Left lung (tissue), 10 donors: ENCODE results near the gene IDH3G. TPM values are rescaled to one million over a fixed set of nuclear protein-coding genes. Genes with fewer than 3 reads are reported as not detected.

Experiments
- ATAC-seq: fragments of 200-7000 bp; cut with Tn5 transposase; one replicate; pipeline ENCODE4 v1.9.1; 2020; ENCODE audit warnings: moderate library complexity
- DNase-seq, 4 donors: peaks; one replicate each; pipeline ENCODE4 v3.0.0-alpha.2; 2013 to 2020
- H3K27ac ChIP-seq, 2 donors: fragments of 200-600 bp; sonication (generic) in 1 of 2; one replicate each; pipeline versions ENCODE4 v1.5.0 to v1.8.0; 2020 to 2021
- H3K27me3 ChIP-seq, 2 donors: fragments of 200-600 bp; sonication (generic) in 1 of 2; one replicate each; pipeline versions ENCODE4 v1.5.0 to v1.8.0; 2020 to 2021
- H3K36me3 ChIP-seq, 2 donors: fragments of 200-600 bp; sonication (generic) in 1 of 2; one replicate each; pipeline versions ENCODE4 v1.5.0 to v1.8.0; 2020 to 2021
- H3K4me1 ChIP-seq, 2 donors: fragments of 200-600 bp; one replicate each; pipeline ENCODE4 v1.8.0; 2021
- H3K4me3 ChIP-seq, 2 donors: fragments of 200-600 bp; sonication (generic) in 1 of 2; one replicate each; pipeline versions ENCODE4 v1.5.0 to v1.8.0; 2020 to 2021; ENCODE audit warnings: mild to moderate bottlenecking in 1 of 2
- H3K9me3 ChIP-seq, 2 donors: fragments of 200-600 bp; sonication (generic) in 1 of 2; one replicate each; pipeline versions ENCODE4 v1.5.0 to v1.8.0; 2020 to 2021
- CTCF ChIP-seq, 2 donors: fragments of 200-600 bp; sonication (generic) in 1 of 2; IDR thresholded peaks; one replicate each; pipeline versions ENCODE4 v1.5.0 to v1.8.0; 2021; ENCODE audit warnings: antibody characterized with exemption in 2 of 2
- intact Hi-C, 2 donors: fragments of 100-400 bp; cut with DNase I; formaldehyde crosslinking; loops; one replicate each; pipeline versions ENCODE4 v1.11.2 to v1.14.2; 2022
- polyA plus RNA-seq, 6 donors: library from polyadenylated mRNA; unstranded; fragments of 120-200 nt; gene quantifications; one replicate each; pipeline ENCODE4 v1.2.1, GENCODE V29; 2013; ENCODE audit not compliant: insufficient read length in 6 of 6
- total RNA-seq, 2 donors: library from RNA; stranded (reverse); fragmentation: NEBNext Ultra II Directional; extraction: Animal tissue kit (Norgen Biotek cat#: 25700); gene quantifications; one replicate each; pipeline ENCODE4 v1.2.1, GENCODE V29; 2021
- donor health status: DM: no; HTN: yes; CAD: no.
- donor health status: DM: no; HTN: no; CAD: no.

Gene IDH3G
- total and polyA plus RNA-seq, 8 donors, result 42.4 to 72.3 (median 55.0) TPM

GRCh38 chrX:153779891-153780677 is 14.1 kb downstream of the IDH3G start:
- no peaks in the 10 kb centered on the region for H3K4me1 ChIP-seq
- H3K27me3 ChIP-seq, result peaks cover 0 to 37% of the 10 kb centered on the region in 2 donors
- no peak overlapping the region for H3K27ac ChIP-seq
- DNase-seq, result no peak
- no peaks in the 10 kb centered on the region for H3K9me3 ChIP-seq
- intact Hi-C loops, result no loop called here
- no peak overlapping the region for H3K4me3 ChIP-seq
- peaks cover 0 to 18% of the 10 kb centered on the region in 2 donors for H3K36me3 ChIP-seq
- TF ChIP-seq CTCF (IDR thresholded peaks at IDR 0.05), result no peak
- no peak for ATAC-seq

- H3K27ac ChIP-seq, result no peak overlapping the region
- peaks cover 0 to 37% of the 10 kb centered on the region in 2 donors for H3K27me3 ChIP-seq
- H3K4me1 ChIP-seq, result no peaks in the 10 kb centered on the region
These were observed 15.5 kb downstream of the IDH3G start for GRCh38 chrX:153778684-153779101.

GRCh38 chrX:153778181-153778580 is 16.0 kb downstream of the IDH3G start:
- no peak overlapping the region for H3K4me3 ChIP-seq
- no peaks in the 10 kb centered on the region for H3K4me1 ChIP-seq
- peaks cover 0 to under 1% of the 10 kb centered on the region in 2 donors for H3K36me3 ChIP-seq
- DNase-seq (peak in 1 of 4 donors; percentile 23), ATAC-seq (no peak)
- no peaks in the 10 kb centered on the region for H3K9me3 ChIP-seq
- peaks cover 0 to 37% of the 10 kb centered on the region in 2 donors for H3K27me3 ChIP-seq
- TF ChIP-seq CTCF (IDR thresholded peaks at IDR 0.05), result no peak
- H3K27ac ChIP-seq, result no peak overlapping the region
- intact Hi-C loops, result no loop called here

More at GRCh38 chrX:153778684-153779101, 15.5 kb downstream of the IDH3G start:
- peak in 1 of 4 donors; percentile 6 for DNase-seq
- H3K36me3 ChIP-seq, result peaks cover 0 to 5% of the 10 kb centered on the region in 2 donors
- TF ChIP-seq CTCF (IDR thresholded peaks at IDR 0.05), result no peak
- intact Hi-C loops, result no loop called here
- no peak overlapping the region for H3K4me3 ChIP-seq
- H3K9me3 ChIP-seq, result no peaks in the 10 kb centered on the region
- ATAC-seq, result no peak

- Histone ChIP-seq H3K27me3 (peaks cover 0 to 37% of the 10 kb centered on the region in 2 donors), H3K4me3 (no peak overlapping the region), H3K27ac (no peak overlapping the region), H3K9me3 (no peaks in the 10 kb centered on the region), H3K4me1 (no peaks in the 10 kb centered on the region), H3K36me3 (no peaks in the 10 kb centered on the region)
- ATAC-seq (no peak), DNase-seq (peak in 1 of 4 donors; percentile 21)
- no peak for TF ChIP-seq CTCF (IDR thresholded peaks at IDR 0.05)
- intact Hi-C loops, result no loop called here
These were observed 16.7 kb downstream of the IDH3G start for GRCh38 chrX:153777261-153778090.

GRCh38 chrX:153776611-153777045 is 17.5 kb downstream of the IDH3G start:
- H3K4me1 ChIP-seq, result no peaks in the 10 kb centered on the region

More at GRCh38 chrX:153776611-153777045, 17.5 kb downstream of the IDH3G start:
- intact Hi-C loops, result no loop called here
- Histone ChIP-seq H3K9me3 (no peaks in the 10 kb centered on the region), H3K27ac (no peak overlapping the region), H3K36me3 (no peaks in the 10 kb centered on the region), H3K4me3 (no peak overlapping the region), H3K27me3 (peaks cover 0 to 34% of the 10 kb centered on the region in 2 donors)
- no peak for DNase-seq
- no peak for ATAC-seq
- TF ChIP-seq CTCF (IDR thresholded peaks at IDR 0.05), result no peak
